Left hindlimb (tissue), 1 donor: ENCODE measurements around the gene MTA2.
"Not testable (repeated sequence)": the region's sequence is repeated elsewhere in the genome, so short reads cannot be mapped to it uniquely, and the experiment has no call there.

Experiments used
- DNase-seq: peaks from one replicate; pipeline ENCODE4 v3.0.0-alpha.2; 2018

MTA2 gene

DNA sequence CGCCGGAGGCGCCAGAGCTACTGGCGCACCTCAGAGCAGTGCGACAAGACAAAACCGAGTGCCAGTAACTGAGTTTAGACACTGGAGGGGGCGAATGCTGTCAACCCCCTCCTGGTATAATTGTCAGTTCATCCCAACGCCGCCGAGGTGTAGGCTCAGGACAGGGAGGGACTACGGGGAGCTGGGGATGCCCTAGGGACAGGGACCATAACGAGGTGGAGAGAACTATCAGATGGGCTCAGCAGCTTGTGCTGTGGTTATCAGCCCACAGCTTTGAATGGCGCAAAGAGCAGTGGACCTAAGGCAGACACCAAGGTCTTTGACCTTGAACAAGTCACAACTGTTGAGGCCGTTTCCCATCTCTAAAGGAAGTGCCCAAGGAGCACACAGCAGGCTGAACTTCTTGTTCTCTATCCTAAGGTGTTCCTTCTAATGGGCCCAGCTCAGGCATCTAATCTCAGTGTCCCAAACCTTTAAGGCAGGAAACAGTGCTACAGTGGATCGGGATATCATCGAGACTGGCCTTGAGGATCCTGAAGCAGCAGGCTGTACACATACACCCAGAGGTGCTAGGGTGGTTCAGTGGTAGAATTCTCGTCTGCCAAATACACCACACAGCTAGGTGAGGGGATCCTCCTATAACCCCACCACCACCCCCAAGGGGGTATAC is 9.4 kb downstream of the MTA2 start:
- no peak for DNase-seq

DNA sequence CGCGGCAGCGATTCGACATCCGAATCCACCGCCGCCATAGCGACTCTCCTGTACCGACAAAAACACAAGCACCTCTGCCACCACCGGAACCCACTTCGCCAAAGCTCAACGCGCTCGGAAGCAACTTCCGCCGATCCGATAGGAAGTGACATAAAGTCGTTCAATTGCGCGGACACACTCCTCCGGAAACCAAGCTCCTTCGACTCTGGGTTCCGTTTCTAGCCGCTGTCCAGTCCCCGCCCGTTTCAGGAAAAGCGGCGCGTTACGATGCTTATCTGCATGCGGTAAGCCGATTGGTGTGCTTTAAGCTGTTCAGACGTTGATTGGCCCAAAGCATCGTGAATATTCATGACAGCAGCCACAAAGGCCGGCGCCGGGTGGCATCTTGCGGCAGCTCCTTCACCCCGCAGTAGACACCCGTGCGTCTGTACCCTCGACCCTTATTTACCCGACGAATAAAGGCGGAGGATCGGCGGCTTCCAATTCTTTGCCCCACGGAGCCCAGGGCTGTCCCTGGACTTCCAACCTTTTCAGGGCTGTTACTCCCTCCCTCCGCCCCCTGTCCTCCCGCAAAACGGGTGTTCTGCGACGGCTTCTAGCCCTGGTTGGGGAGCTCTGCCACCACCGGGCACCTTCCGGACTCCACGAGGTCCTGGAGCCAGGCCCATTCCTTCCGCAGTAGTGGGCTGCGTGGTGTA is 10.1 kb downstream of the MTA2 start, which contains the start of gene TUT1:
Gene TUT1 (minus strand): TSS at position 76 of the 698 bp plus-strand sequence. CDS start 38 bp downstream, at position 38.
- DNase-seq = peak; percentile 97

DNA sequence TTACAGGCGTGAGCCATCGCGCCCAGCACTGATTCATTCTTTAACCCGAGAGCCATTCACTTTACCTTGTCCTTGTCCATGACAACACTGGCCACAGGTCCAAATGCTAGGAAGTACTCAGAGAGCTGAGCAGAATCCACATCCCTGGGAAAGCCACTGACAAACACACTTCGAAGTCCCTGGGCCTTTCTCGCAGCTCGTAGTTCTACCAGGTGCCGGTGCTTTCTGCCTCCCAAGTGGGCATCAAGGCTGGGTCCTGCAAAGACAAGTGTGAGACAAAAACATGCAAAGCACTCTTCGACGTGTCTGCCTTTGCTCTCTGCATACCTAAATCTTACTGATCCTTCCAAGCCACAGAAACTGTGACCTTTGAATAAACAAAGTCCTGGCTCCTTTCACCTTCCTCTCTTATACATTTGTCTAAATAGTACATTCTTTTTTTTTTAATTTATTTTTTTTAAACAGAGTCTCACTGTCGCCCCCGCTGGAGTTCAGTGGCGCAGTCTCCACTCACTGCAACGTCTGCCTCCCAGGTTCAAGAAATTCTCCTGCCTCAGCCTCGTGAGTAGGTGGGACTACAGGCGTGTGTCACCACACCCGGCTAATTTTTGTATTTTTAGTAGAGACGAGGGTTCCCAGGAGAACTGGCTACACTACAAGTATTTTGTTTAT is 12.6 kb downstream of the MTA2 start:
- no peak for DNase-seq

DNA sequence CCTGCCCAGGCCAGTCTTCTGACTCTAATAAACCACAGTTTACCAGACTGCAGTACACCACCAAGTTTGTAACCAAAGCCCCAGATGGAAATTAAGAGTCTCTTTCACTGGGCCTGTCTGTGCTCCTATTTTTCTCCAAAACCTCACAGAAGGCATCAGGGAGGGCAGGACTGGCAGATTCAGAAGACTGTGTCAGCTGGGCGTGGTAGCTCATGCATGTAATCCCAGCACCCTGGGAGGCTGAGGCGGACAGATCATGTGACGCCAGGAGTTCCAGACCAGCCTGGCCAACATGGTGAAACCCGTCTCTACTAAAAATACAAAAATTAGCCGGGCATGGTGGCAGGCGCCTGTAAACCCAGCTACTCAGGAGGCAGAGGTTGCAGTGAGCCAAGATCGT is 16.3 kb downstream of the MTA2 start:
- DNase-seq = not testable (repeated sequence)

DNA sequence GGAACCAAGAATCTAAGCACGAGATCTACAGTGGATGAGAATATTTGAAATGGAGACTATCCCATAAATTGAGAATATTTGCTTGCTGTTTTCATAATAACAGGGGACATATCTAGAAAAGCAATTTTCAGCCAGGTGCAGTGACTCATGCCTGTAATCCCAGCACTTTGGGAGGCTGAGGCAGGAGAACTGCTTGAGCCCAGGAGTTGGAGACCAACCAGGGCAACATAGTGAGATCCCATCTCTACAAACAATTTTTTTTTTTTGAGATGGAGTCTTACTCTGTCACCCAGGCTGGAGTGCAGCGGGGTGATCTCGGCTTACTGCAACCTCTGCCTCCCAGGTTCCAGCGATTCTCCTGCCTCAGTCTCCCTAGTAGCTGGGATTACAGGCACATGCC is 19.9 kb downstream of the MTA2 start:
- DNase-seq = not testable (repeated sequence)

DNA sequence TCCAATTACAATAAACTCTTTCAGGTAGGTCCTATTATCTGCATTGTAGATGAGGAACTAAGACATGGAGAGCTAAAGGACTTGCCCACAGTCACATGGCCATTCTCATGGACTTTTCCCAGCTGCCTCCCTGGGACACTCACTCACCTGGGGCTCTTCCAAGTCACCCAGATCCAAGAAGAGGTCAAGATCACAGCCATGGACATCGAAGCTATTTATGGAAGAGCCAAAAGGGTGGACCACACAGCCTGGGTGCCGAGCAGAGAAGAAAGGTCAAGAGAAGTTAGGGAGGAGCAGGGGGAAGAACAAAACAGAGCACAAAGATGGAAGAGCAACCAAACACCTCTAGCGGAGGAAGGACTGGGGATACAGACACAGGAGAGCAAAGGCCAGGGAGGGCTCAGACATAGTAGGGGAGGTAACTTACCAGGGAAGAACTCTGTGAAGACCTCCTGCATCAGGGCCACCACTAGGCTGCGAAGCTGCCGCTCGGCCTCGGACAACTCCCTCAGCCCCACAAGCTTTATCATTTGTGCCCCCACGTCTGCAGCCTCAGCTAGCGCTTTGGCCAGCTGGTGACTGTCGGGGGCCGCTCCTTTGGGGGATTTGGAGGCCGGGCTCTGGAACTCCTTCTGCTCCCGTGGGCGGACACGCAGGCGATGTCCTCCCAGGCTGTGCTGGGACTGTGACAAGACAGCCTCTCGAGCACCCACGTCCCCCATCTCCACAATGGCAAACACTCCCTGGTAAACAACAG is 20.5 kb downstream of the MTA2 start:
- no peak for DNase-seq

DNA sequence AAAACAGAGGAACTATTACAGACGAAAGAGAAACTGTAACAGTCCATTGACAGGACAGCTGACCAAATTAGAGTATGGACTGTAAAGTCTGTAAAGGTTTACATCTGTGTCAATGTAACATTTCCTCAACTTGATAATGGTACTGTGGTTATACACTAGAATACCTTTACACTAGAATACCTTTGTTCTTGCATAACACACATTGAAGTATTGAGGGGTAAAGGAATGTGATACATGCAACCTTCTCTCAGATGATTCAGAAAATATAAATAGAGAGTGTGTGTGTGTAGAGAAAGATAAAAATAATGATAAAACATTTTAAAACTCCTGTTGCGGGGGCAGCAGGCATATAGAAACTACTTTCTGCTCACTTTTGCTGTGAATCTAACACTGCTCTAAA is 22.4 kb downstream of the MTA2 start:
- DNase-seq = no peak

DNA sequence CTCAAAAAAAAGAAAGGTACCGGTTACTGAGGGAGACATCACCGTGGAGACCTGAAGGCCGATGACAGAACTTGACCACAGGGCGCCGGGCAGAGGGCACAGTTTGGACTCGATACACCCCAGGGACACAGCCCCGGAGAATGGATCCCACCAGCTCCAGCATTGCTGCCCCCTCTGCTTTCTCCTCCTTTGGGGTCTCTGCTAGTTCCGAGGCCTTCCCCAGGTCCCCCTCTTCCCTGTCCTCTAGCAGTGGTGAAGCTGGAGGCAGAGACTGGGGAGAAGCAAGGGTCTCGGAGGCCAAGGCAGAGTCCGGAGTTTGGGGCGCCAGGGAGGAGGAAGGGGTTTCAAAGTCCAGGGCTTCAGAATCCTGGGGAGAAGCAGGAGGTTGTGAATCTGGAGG is 23.1 kb downstream of the MTA2 start:
- DNase-seq = no peak

DNA sequence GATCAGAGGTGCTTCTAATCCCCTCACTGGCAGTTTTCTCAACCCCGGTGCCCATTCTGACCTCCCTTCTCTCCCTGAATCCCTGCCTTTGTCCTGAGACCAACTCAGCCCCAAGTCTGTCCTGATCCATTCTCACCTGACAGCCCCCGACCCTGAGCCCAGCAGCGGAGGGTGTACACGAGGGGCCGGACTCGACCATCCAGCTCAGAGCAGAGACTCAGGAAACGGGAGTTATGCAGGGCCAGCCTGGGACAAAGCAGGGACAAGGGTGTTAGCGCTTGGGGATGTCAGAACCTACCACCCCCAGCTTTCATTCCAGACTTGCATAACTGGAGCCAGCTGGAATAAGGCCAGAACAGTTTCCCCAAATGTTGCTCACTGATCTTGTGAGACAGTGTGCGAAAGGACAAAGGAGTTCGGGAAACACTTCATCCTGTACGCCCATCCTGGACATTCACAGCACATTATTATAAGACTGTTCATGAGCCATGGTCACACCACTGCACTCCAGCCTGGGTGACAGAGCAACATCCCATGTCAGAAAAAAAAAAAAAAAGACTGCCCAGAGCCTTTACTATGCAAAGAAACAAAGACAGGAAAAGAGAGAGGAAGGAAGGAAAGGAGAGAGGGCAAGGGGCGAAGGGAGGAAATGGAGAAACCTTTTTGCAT is 24.5 kb downstream of the MTA2 start:
- DNase-seq = no peak

DNA sequence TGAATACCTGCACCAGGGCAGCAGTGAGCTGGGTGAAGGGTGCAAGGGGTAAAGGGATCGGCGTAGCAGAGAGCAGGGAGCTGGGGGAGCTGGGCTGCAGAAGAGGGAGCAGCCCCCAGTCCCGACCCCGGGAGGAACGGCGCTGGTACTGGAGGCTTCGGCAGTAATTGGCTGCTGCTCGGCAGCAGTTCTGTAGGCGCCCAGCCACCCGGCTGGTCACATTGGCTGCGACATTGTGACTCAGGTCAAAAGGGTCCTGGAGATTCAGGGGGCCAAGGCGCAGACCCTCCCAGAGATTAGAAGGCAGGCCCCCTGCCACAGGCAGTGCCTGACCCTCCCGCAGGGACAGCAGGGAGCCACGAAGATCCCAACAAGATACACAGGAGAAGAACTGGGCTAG is 25.8 kb downstream of the MTA2 start:
- no peak for DNase-seq

DNA sequence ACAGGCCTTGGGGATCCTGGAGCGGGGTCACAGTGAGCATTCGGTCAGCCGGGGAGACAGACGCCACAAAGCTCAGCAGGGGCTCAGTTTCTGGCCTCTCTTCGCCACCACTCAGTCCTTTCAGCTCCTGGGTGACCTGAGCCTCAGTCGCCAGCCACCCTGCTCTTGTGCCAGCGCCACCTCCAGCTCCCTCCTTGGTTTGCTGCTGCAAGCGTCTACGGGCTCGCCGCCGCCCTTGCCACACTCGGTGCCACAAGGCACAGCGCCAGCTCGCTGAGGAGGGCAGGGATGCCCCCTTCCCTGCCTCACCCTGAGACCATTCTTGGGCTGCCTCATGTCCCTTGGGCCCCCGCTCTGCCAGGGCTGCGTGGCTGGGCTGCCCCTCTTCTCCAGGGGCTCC is 26.5 kb downstream of the MTA2 start:
- DNase-seq = no peak

DNA sequence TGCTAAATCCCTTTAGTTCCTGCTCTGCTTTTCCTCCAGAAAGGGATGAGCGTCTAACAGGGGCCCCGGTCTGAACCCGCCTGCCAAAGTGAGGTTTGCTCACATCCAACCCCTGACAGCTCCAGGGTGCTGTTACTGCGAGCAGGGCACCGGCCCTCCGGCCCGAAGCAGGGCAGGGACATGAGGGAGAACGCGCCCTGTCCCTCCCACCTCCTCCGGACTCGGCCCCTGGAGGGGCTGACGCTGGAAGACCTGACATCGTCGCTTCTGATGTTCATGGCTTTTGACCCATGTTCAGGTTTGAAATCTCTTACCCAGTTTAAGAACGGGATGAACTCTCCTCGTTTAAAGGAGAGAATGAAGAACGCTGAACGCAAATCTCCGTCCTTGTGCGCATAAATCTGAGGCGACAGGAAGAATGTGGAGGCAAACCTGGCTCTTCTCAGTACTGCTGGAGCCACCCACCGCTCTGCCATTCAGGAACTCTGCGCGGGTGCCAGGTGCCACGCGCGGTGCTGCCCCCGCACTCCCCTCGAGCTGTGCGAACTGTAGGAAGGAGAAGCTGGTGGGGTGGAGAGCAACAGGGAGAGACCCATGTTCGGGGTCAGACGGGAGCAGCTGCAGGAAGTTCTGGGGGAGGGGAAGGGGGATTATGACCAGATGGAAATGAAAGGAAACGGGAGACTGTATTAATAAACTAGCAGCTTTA is 27.1 kb downstream of the MTA2 start:
- peak; percentile 69 for DNase-seq

DNA sequence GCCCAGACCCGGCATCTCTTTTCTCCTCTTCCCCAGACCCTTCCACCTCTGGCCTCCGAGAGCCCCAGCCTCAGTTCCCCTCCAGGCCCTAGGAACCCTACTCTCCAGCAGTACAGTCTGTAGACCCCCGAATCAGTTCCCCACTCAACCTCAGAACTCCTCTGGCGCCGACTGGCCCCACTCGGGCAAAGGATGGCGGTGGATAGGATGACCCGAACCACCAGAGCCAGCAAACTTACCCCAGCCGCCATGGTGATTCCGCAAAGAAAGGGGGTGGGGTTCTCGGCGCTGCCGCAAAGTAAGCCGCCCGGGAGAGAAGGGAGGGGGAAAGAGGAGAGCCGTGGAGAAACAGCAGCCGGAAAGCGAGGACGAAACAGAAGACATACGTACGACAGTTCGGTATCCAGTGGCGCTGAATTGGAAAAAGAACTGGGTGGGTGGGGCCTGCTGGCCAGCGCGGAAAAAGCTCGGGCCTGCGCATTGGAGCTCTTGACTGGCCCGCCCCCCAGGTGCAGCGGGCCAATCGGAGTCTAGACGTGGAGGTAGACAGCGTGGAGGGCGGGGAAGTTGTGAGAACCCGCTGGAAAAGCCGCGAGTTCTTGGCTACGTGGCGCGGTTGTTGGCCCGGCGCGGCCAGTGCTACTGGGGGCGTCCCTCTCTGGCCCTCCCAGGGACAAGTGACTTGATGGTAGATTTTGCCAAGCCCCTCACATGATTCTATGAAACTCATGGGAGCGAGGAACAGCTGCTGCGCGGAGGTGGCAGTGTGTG is 27.9 kb downstream of the MTA2 start, which contains the start of gene EEF1G:
Gene EEF1G (minus strand): TSS at position 300 of the 771 bp plus-strand sequence. CDS start 49 bp downstream, at position 251.
- DNase-seq = peak; percentile 100

DNA sequence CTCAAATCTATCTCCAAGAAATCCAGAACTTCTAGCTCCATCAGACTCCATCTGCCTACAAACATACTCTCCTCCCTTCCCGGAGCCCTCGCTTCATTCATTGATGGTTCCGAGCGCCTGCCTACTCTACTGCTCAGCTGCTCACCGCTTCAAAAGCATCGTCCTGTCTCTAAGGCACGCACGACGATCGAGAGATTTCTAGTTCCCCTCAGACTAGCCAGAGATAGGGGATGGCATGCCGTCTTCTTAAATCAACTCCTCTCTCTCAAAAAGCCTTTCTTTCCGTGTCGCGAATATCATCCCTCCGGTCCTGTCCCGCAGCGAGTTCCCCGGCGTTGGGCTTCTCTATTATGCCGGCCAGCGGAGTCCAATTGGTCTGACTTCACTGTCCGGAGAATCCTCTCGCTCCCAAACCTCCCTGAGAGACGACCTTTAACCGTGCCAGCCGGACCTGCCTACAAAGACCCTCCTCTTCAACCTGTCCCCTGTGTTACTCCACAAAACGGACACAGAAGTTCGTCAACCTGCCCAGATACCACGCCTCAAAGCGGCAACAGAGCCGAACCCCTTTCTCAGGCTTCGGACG is 28.6 kb downstream of the MTA2 start:
- DNase-seq = no peak

DNA sequence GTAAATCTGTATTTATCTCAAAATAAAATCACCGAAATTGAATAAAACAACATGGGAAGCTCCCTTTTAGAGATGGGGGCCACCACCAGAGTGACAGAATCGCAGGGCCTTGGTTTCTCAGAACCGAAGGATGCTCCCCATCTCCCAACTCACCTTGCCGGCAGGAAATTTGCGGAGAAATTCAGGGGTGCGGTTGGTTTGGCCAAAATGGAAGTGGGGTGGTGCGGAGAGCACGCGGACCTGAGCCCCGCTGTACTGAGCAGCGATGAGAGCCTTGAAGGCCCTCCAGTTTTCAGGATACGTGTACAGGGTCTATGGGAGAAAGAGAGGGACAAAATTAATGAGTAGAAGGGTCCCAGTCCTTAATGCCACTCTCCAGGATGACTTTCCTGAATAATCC is 29.2 kb downstream of the MTA2 start:
- no peak for DNase-seq

DNA sequence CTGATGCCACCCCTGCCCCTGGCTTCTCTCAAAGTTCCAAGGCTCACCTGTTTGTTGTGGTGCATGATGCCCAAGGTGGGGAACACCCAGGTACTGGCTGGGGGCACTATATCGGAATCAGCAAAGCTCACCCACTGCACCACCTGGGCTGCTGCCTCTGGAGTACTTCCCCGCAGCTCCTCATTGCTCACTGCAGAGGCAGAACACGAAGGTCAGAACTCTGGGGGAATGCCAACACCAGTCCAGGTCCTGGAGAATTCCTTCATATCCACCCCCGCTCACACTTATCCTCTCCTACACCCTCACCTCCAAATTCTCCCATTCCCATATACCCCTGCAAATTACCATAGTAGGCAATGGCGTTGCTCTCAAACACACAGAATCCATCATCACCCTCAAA is 30.2 kb downstream of the MTA2 start:
- not testable (repeated sequence) for DNase-seq

DNA sequence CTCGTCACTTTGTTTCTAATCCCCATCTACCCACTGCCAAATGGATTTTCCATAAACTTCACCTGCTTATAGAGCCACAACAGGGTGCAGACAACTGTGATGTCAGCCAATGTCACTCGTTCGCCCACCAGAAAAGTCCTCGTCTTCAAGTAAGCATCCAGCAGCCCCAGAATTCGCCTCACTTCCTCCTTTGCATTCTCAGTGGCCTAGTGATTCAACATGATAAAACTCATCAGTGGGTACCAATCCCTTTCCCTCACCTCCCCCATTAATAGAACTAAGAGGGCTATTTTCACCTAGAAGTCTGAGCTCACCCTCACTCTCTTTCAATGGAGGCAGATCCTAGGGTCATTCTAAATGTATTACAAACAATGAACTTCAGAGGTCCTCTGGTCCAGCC is 30.8 kb downstream of the MTA2 start:
- not testable (repeated sequence) for DNase-seq

DNA sequence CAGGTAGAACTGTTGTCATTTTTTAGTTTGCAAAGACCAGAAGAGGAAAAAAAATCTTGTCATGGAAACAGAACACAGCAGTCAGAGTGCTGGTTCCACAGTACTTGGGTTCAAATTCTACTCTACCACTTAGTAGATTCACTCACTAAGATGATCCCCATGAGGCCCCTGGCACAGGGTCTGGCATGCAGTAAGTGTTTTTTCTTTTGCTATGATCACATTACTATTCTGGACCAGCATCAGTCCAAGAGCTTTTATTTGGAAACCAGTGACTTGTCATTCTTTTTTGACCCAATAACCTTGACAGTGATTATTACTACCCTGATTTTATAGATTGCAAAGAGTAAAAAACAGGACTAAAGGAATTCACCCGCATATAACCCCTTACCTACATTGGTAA is 32.1 kb downstream of the MTA2 start:
- DNase-seq = no peak

DNA sequence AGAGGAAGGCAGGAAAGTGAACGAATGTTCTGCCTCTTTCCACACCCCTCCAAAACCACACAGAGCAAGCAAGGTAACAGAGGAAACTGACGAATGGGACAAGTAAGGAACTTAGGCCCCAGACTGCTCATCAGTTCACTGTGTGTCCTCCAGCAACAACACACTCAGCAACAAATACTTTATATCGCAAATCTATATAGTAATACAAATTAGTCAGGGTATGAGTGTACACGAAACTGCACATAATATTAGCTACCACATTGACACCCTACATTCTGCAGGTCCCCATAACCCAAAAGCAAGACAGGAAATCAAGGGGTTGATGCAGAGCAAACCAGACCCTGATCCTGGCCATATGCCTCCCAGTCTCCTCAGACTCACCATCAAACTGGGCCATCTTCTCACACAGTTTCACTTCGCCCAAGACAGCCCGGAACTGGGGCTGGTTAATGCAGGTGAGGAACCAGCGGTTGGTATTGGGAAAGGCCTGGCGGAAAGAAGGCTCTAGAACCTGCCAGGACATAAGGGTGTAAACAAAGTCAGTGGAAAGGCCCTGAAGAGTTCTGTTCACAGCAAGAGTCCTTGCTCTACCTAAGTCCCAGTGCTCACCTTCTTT is 34.5 kb downstream of the MTA2 start:
- no peak for DNase-seq

DNA sequence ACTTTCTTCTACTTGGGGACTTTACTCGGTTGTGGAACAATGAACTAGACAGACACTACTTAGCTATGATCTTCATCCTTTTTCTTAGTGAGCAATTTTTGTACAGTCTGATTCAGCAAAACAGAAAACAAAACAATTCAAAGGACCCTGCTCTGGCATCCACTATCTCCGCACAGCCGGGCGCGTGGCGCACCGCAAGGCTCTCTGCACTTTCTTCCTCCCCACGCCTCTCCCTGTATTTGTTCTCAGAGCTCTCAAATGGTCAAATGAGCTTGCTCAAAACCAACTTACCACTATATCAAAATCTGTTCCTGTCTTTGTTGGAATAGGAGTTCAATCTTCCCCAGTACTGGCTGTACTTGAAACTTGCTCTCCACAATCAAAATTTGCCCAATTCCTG is 35.4 kb downstream of the MTA2 start:
- DNase-seq = no peak
